Psoas muscle (tissue), 8 donors: ENCODE measurements around the gene TMEM108. TPM values are rescaled to one million over a fixed set of nuclear protein-coding genes. Genes with fewer than 3 reads are reported as not detected.
A peak's percentile ranks its signal among the peaks of the same experiment; 100 is the strongest.

Experiments
- ATAC-seq, 4 donors: fragments of 200-7000 bp; cut with Tn5 transposase; one replicate each; pipeline ENCODE4 v1.9.1; 2020; ENCODE audit warnings: moderate library complexity in 3 of 4, mild to moderate bottlenecking in 2 of 4
- DNase-seq, 2 donors: peaks; one replicate each; pipeline ENCODE4 v3.0.0-alpha.2; 2020
- H3K27ac ChIP-seq: fragments of 200-600 bp; one replicate; pipeline ENCODE4 v1.8.0; 2022
- H3K27me3 ChIP-seq, 3 donors: fragments of 200-600 bp in 1 of 3; one replicate each; pipeline versions ENCODE4 v1.6.1 to v1.8.0; 2013 to 2022; ENCODE audit warnings: low read length in 2 of 3, mild to moderate bottlenecking in 2 of 3, moderate library complexity in 1 of 3; ENCODE audit not compliant: insufficient read depth in 3 of 3
- H3K36me3 ChIP-seq, 2 donors: fragments of 200-600 bp in 1 of 2; one replicate each; pipeline versions ENCODE4 v1.6.1 to v1.8.0; 2013 to 2022; ENCODE audit warnings: low read depth in 1 of 2, mild to moderate bottlenecking in 1 of 2, moderate library complexity in 1 of 2; ENCODE audit not compliant: insufficient read depth in 1 of 2
- H3K4me1 ChIP-seq: fragments of 200-600 bp; one replicate; pipeline ENCODE4 v1.8.0; 2022
- H3K4me3 ChIP-seq: fragments of 200-600 bp; one replicate; pipeline ENCODE4 v1.8.0; 2022; ENCODE audit warnings: mild to moderate bottlenecking
- H3K9me3 ChIP-seq: fragments of 200-600 bp; one replicate; pipeline ENCODE4 v1.8.0; 2022
- CTCF ChIP-seq: fragments of 200-600 bp; IDR thresholded peaks from one replicate; pipeline ENCODE4 v1.8.0; 2022; ENCODE audit warnings: antibody characterized with exemption
- WGBS, 3 donors: extraction: QIAGEN DNeasy Blood & Tissue Kit; methylation state at CpG; one replicate each; pipeline versions ENCODE4 v1.1.6 to v1.1.7; 2013; 5-methylcytosine and 5-hydroxymethylcytosine counted together
- intact Hi-C, 2 donors: fragments of 100-400 bp; cut with DNase I; formaldehyde crosslinking; loops; one replicate each; pipeline versions ENCODE4 v1.11.0 to v1.14.2; 2022
- polyA plus RNA-seq, 3 donors: library from polyadenylated mRNA; stranded (reverse); fragments of 200-250 nt; gene quantifications; one replicate each; pipeline ENCODE4 v1.2.3, GENCODE V29; 2013
- total RNA-seq, 4 donors: library from RNA; stranded (reverse); fragmentation: NEBNext Ultra II Directional in 2 of 4; extraction: Animal tissue kit (Norgen Biotek cat#: 25700) in 2 of 4; gene quantifications; one replicate each; pipeline versions ENCODE4 v1.2.1 to v1.2.4, GENCODE V29; 2021 to 2023
- donor health status: healthy with polysubstance abuse.
- donor health status: DM: no; HTN: no; CAD: no; lungs with moderate emphysema.
- donor health status: Bipolar disorder and iron deficiency.
- donor health status: healthy.
- donor health status: DM: yes; HTN: yes; CAD: no.
- donor health status: DM: no; HTN: no; CAD: no.
- donor health status: DM: no; HTN: no; CAD: no.
- donor health status: DM: yes; HTN: yes; CAD: no.

TMEM108 gene
- total and polyA plus RNA-seq, 7 donors: 2.4 to 10.5 (median 6.5) TPM

GRCh38 chr3:133412183-133413132 lies 374.3 kb downstream of the TMEM108 start:
- no peak overlapping the region for H3K27ac ChIP-seq
- H3K4me1 ChIP-seq: peaks cover 3% of the 10 kb centered on the region
- DNase-seq (no peak), ATAC-seq (no peak)
- H3K9me3 ChIP-seq: no peaks in the 10 kb centered on the region
- 67 to 73% (median 73%) methylated on average over 24 to 26 of the region's 26 CpGs for WGBS, 3 donors
- no peaks in the 10 kb centered on the region for H3K36me3 ChIP-seq
- H3K27me3 ChIP-seq: no peaks in the 10 kb centered on the region
- no peak overlapping the region for H3K4me3 ChIP-seq
- TF ChIP-seq CTCF: no peak
- intact Hi-C loops: no loop called here

- no peaks in the 10 kb centered on the region for H3K9me3 ChIP-seq
- DNase-seq: no peak
- no peak for TF ChIP-seq CTCF
- peak in 2 of 4 donors; percentile 50 to 67 for ATAC-seq
- peak overlapping the region; percentile 31 for H3K4me3 ChIP-seq
- no peaks in the 10 kb centered on the region for H3K36me3 ChIP-seq
- 15 to 19% (median 19%) methylated on average over 17 of the region's 17 CpGs for WGBS, 3 donors
- H3K27ac ChIP-seq: no peak overlapping the region
- H3K4me1 ChIP-seq: peaks cover 3% of the 10 kb centered on the region
- peaks cover 0 to 2% (median 0%) of the 10 kb centered on the region in 3 donors for H3K27me3 ChIP-seq
- intact Hi-C loops: no loop called here
Measured at GRCh38 chr3:133413161-133414020, 375.2 kb downstream of the TMEM108 start.

GRCh38 chr3:133414021-133414392 lies 375.8 kb downstream of the TMEM108 start:
- no peak for ATAC-seq
- Histone ChIP-seq H3K4me1 (peaks cover 3% of the 10 kb centered on the region), H3K27me3 (peaks cover 0 to 9% (median 0%) of the 10 kb centered on the region in 3 donors), H3K4me3 (no peak overlapping the region), H3K27ac (no peak overlapping the region), H3K9me3 (no peaks in the 10 kb centered on the region), H3K36me3 (no peaks in the 10 kb centered on the region)
- intact Hi-C loops: no loop called here
- WGBS, 3 donors: 79 to 92% (median 82%) methylated on average over 4 of the region's 4 CpGs
- TF ChIP-seq CTCF: no peak
- DNase-seq: no peak

GRCh38 chr3:133418361-133418760 lies 380.2 kb downstream of the TMEM108 start:
- Histone ChIP-seq H3K27me3 (peaks cover 0 to 11% (median 0%) of the 10 kb centered on the region in 3 donors), H3K27ac (no peak overlapping the region), H3K4me3 (no peak overlapping the region), H3K9me3 (no peaks in the 10 kb centered on the region), H3K36me3 (no peaks in the 10 kb centered on the region), H3K4me1 (peaks cover under 1% of the 10 kb centered on the region)
- TF ChIP-seq CTCF: no peak
- ATAC-seq (no peak), DNase-seq (no peak)
- WGBS, 3 donors: 80 to 90% (median 84%) methylated on average over 7 of the region's 7 CpGs
- intact Hi-C loops: no loop called here
